Measurements from ENCODE around the gene RUNX1.

GRCh38 chr21:35041881-35042280 lies 7.2 kb downstream of the RUNX1 start:
- TF ChIP-seq CTCF (IDR thresholded peaks at IDR 0.05) (no peak), POLR2AphosphoS5 (IDR thresholded peaks at IDR 0.05) (no peak)
